Ureter (tissue), 1 donor: ENCODE results near the gene STPG3. TPM values are rescaled to one million over a fixed set of nuclear protein-coding genes. Genes with fewer than 3 reads are reported as not detected.

ENCODE experiments used
- DNase-seq: peaks from one replicate; pipeline ENCODE4 v3.0.0-alpha.2; 2020; ENCODE audit warnings: low spot score
- total RNA-seq: library from RNA; stranded (reverse); gene quantifications from one replicate; pipeline ENCODE4 v1.2.4, GENCODE V29; 2023
- donor health status: DM: yes; HTN: yes; CAD: no.

STPG3 gene
- total RNA-seq, 1 donor from 2014 or later: not detected

DNA sequence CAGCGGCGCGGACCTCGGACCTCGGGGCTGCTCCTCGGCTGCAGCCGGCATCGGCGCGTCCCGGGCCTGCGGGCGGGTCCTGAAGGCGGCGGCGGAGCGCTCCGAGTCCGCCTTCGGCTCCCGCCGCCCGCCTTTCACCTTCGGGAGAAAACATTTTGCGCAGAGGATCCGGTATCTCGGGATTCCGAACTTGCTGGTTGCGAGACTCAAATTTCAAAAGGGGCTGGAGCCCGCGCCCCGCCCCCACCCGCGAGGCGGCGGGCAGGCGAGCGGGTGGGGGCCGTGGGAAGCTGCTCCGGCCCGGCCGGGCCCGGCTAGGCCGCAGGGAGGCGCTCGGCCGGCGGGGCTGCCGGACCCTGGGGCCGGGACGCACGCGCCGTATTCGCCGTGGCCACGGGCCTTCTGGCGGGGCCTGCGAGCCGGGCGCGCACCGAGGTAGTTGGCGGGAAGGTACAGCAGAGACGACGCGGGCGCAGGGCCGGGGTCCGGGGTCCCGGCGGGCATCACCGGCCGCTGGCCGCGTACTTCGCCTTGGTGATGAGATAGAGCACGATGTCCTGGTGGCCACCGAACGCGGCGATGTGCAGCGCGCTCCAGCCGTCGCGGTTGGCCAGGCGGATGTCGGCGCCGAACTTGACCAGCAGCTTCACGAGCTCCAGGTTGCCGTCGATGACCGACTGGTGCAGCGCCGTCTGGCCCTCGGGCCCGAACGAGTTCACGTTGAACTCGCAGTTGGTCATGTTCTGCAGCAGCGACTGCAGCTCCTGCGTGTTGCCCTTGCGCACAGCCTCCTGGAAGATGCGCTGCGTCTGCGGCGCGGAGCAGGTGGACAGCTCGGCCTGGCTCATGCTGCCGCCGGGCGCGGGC is 50.2 kb downstream of the STPG3 start:
- no peak for DNase-seq

DNA sequence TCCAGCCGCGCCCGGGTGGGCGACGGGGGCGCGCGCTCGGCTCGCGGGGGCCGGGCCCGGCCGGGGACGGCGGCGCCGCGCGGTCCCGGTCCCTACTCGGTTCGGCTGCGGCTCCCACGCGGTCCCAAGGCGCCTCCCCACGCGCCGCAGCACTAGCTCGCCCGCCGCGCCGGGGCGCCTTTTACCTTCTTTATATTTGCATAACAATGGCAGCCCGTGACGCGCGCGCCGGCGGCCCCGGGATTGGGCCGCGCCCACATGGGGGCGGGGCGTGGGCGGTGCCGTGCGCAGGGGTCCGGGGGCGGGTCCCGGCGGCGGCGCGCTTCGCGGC is 51.0 kb downstream of the STPG3 start, which contains the start of gene NRARP:
Gene NRARP, minus strand, starts transcription at position 154 of the 331 bp plus-strand sequence. CDS start 343 bp downstream, outside the sequence.
- peak; percentile 89 for DNase-seq

DNA sequence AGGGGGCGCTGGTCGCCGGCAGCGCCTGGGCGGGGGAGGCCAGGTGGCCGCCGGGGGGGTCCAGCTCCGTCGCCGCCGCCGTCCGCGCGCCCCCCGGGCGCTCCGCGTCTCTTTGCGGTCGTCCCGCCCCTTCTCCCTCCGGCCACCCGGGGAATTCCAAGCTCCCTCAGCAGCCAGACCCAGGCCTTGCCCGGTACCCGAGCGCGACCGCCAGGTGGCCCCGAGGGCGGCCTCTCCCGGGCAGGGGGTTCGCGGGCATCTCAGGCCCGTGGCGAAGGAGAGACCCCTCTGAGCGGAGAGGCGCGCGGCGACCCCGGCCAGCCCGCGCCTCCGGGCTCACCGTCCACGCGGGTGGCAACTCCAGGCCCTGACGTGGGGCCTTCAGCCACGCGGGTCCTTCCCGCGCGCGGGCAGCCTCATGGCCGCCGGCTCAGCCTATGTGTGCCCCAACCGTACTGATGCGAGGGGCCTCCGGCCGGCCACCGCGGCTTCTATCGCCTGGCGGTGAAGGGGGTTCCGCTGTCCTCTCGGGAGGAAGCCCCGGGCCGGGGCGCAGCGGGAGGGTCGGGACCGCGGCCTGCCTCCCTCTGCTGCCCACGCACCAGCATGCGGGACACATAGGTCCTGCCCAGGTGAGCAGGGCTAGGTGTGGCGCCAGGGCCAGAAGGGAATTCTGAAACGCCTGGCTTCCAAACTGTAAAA is 51.5 kb downstream of the STPG3 start:
- no peak for DNase-seq

Other genes with a start within 250 kb of the STPG3 start
- gene ABCA2, start 223.0 kb upstream of the STPG3 start, total RNA-seq: 25.7 TPM
- not detected for gene FUT7, start 219.2 kb upstream of the STPG3 start, total RNA-seq
- 138 TPM for gene NPDC1, start 205.1 kb upstream of the STPG3 start, total RNA-seq
- 1.3 TPM for gene ENTPD2, start 197.2 kb upstream of the STPG3 start, total RNA-seq
- gene SAPCD2, start 180.7 kb upstream of the STPG3 start, total RNA-seq: 1.6 TPM
- gene UAP1L1, start 173.8 kb upstream of the STPG3 start, total RNA-seq: 12.7 TPM
- 57.8 TPM for gene MAN1B1, start 164.3 kb upstream of the STPG3 start, total RNA-seq
- 157 TPM for gene DPP7, start 136.6 kb upstream of the STPG3 start, total RNA-seq
- 0.21 TPM for gene GRIN1, start 112.1 kb upstream of the STPG3 start, total RNA-seq
- not detected for gene LRRC26, start 81.2 kb upstream of the STPG3 start, total RNA-seq
- gene TMEM210, start 79.2 kb upstream of the STPG3 start, total RNA-seq: not detected
- gene ANAPC2, start 62.7 kb upstream of the STPG3 start, total RNA-seq: 74.5 TPM
- gene SSNA1, start 62.6 kb upstream of the STPG3 start, total RNA-seq: 58.3 TPM
- 17.6 TPM for gene TPRN, start 50.5 kb upstream of the STPG3 start, total RNA-seq
- gene TMEM203, start 45.6 kb upstream of the STPG3 start, total RNA-seq: 36.2 TPM
- gene NDOR1, start 45.6 kb upstream of the STPG3 start, total RNA-seq: 20.3 TPM
- 6.5 TPM for gene RNF208, start 29.0 kb upstream of the STPG3 start, total RNA-seq
- gene CYSRT1, start 26.1 kb upstream of the STPG3 start, total RNA-seq: 1.9 TPM
- 0.34 TPM for gene RNF224, start 23.8 kb upstream of the STPG3 start, total RNA-seq
- gene SLC34A3, start 20.4 kb upstream of the STPG3 start, total RNA-seq: not detected
- gene TUBB4B, start 10.0 kb upstream of the STPG3 start, total RNA-seq: 351 TPM
- gene NELFB, start 4.0 kb downstream of the STPG3 start, total RNA-seq: 45.2 TPM
- gene TOR4A, start 26.4 kb downstream of the STPG3 start, total RNA-seq: 15.4 TPM
- gene NRARP, start 51.0 kb downstream of the STPG3 start, total RNA-seq: 7.1 TPM
- 43.0 TPM for gene EXD3, start 171.9 kb downstream of the STPG3 start, total RNA-seq
- 12.5 TPM for gene NOXA1, start 172.1 kb downstream of the STPG3 start, total RNA-seq
- gene ENTPD8, start 190.1 kb downstream of the STPG3 start, total RNA-seq: not detected
- gene NSMF, start 208.0 kb downstream of the STPG3 start, total RNA-seq: 49.3 TPM